ENCODE results near the gene MTMR2. TPM values are rescaled to one million over a fixed set of nuclear protein-coding genes. Genes with fewer than 3 reads are reported as not detected.

Gene MTMR2
- total and polyA plus RNA-seq, 2 experiments from 2014 or later, result 26.6 to 52.6 TPM

GRCh38 chr11:95788921-95789505 lies 134.9 kb downstream of the MTMR2 start:
- peaks cover 13% of the 10 kb centered on the region for H3K36me3 ChIP-seq (ENCODE audit: insufficient read depth)
- H3F3A ChIP-seq (replicated peaks; ENCODE audit: low read depth), result 0 out of 2 replicates have a peak, but pooled peaks cover 5% of the 10 kb centered on the region
- ATAC-seq, result peak; percentile 16
- H3K27ac ChIP-seq (ENCODE audit: low read depth), result peak overlapping the region; percentile 96
- no peaks in the 10 kb centered on the region for H3K27me3 ChIP-seq (ENCODE audit: insufficient read depth)
- Mint-ChIP-seq H3K4me1 (peaks cover 28% of the 10 kb centered on the region), H3K9me3 (0 out of 3 replicates have a peak, but pooled peaks cover 4% of the 10 kb centered on the region), H3K27ac (peak overlapping the region; percentile 94), H3K36me3 (ENCODE audit: low read depth) (peaks cover 39% of the 10 kb centered on the region), H3K4me3 (peak overlapping the region; percentile 98), H3K27me3 (ENCODE audit: insufficient read depth, low read depth, poor library complexity) (peaks cover 8% of the 10 kb centered on the region)
- peak overlapping the region; percentile 92 for H3K4me3 ChIP-seq
- peak overlapping the region; percentile 63 for H2AFZ ChIP-seq
- H3K9me2 ChIP-seq (ENCODE audit: insufficient read depth), result no peaks in the 10 kb centered on the region
- peak; percentile 78 for DNase-seq (ENCODE audit: low spot score)
- peak overlapping the region; percentile 94 for H3K4me2 ChIP-seq
- H4K20me1 ChIP-seq (replicated peaks; ENCODE audit: insufficient read depth), result peaks cover 14% of the 10 kb centered on the region; the same call in 1 of the 2 replicates
- TF ChIP-seq CTCF (conservative IDR thresholded peaks at IDR 0.05; ENCODE audit: low read depth in 2 of 2) (peak; percentile 34 to 36; a peak in 3 of 4 replicates), POLR2AphosphoS5 (IDR thresholded peaks at IDR 0.05; ENCODE audit: low read depth) (no peak)
- TF ChIP-seq, protein P1, sequence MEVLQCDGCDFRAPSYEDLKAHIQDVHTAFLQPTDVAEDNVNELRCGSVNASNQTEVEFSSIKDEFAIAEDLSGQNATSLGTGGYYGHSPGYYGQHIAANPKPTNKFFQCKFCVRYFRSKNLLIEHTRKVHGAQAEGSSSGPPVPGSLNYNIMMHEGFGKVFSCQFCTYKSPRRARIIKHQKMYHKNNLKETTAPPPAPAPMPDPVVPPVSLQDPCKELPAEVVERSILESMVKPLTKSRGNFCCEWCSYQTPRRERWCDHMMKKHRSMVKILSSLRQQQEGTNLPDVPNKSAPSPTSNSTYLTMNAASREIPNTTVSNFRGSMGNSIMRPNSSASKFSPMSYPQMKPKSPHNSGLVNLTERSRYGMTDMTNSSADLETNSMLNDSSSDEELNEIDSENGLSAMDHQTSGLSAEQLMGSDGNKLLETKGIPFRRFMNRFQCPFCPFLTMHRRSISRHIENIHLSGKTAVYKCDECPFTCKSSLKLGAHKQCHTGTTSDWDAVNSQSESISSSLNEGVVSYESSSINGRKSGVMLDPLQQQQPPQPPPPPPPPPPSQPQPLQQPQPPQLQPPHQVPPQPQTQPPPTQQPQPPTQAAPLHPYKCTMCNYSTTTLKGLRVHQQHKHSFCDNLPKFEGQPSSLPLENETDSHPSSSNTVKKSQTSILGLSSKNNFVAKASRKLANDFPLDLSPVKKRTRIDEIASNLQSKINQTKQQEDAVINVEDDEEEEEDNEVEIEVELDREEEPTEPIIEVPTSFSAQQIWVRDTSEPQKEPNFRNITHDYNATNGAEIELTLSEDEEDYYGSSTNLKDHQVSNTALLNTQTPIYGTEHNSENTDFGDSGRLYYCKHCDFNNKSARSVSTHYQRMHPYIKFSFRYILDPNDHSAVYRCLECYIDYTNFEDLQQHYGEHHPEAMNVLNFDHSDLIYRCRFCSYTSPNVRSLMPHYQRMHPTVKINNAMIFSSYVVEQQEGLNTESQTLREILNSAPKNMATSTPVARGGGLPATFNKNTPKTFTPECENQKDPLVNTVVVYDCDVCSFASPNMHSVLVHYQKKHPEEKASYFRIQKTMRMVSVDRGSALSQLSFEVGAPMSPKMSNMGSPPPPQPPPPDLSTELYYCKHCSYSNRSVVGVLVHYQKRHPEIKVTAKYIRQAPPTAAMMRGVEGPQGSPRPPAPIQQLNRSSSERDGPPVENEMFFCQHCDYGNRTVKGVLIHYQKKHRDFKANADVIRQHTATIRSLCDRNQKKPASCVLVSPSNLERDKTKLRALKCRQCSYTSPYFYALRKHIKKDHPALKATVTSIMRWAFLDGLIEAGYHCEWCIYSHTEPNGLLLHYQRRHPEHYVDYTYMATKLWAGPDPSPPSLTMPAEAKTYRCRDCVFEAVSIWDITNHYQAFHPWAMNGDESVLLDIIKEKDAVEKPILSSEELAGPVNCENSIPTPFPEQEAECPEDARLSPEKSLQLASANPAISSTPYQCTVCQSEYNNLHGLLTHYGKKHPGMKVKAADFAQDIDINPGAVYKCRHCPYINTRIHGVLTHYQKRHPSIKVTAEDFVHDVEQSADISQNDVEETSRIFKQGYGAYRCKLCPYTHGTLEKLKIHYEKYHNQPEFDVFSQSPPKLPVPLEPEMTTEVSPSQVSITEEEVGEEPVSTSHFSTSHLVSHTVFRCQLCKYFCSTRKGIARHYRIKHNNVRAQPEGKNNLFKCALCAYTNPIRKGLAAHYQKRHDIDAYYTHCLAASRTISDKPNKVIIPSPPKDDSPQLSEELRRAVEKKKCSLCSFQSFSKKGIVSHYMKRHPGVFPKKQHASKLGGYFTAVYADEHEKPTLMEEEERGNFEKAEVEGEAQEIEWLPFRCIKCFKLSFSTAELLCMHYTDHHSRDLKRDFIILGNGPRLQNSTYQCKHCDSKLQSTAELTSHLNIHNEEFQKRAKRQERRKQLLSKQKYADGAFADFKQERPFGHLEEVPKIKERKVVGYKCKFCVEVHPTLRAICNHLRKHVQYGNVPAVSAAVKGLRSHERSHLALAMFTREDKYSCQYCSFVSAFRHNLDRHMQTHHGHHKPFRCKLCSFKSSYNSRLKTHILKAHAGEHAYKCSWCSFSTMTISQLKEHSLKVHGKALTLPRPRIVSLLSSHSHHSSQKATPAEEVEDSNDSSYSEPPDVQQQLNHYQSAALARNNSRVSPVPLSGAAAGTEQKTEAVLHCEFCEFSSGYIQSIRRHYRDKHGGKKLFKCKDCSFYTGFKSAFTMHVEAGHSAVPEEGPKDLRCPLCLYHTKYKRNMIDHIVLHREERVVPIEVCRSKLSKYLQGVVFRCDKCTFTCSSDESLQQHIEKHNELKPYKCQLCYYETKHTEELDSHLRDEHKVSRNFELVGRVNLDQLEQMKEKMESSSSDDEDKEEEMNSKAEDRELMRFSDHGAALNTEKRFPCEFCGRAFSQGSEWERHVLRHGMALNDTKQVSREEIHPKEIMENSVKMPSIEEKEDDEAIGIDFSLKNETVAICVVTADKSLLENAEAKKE (CRISPR knock-in tag; IDR thresholded peaks at IDR 0.05), result no peak
- H3K4me1 ChIP-seq (ENCODE audit: insufficient read depth), result peaks cover 17% of the 10 kb centered on the region
- peaks cover 53% of the 10 kb centered on the region for H3K79me2 ChIP-seq (replicated peaks; ENCODE audit: insufficient read depth)

Small RNAs within 50 kb of the gene (small RNA-seq; reads per million reads assigned to genes)
- not detected for gene RNA5SP345 (ENCODE audit: low replicate concordance)

Other genes with a start within 250 kb of the MTMR2 start
- 37.9 and 41.7 TPM in 2 replicates for gene FAM76B, start 134.3 kb downstream of the MTMR2 start, total RNA-seq (2014; rRNA removed; shearing (Covaris generic))
- 15.6 and 21.1 TPM in 2 replicates for gene FAM76B, start 134.3 kb downstream of the MTMR2 start, polyA plus RNA-seq (2016; fragmentation: Nextera tagmentation; extraction: Ambion mirVana)
- gene CEP57, start 133.6 kb downstream of the MTMR2 start, total RNA-seq (2014; rRNA removed; shearing (Covaris generic)), result 71.2 and 76.2 TPM in 2 replicates
- gene CEP57, start 133.6 kb downstream of the MTMR2 start, polyA plus RNA-seq (2016; fragmentation: Nextera tagmentation; extraction: Ambion mirVana), result 99.4 and 124 TPM in 2 replicates

All from GM23338 (cell line).